Measurements from ENCODE around the gene EFCAB8.

Gene EFCAB8

DNA sequence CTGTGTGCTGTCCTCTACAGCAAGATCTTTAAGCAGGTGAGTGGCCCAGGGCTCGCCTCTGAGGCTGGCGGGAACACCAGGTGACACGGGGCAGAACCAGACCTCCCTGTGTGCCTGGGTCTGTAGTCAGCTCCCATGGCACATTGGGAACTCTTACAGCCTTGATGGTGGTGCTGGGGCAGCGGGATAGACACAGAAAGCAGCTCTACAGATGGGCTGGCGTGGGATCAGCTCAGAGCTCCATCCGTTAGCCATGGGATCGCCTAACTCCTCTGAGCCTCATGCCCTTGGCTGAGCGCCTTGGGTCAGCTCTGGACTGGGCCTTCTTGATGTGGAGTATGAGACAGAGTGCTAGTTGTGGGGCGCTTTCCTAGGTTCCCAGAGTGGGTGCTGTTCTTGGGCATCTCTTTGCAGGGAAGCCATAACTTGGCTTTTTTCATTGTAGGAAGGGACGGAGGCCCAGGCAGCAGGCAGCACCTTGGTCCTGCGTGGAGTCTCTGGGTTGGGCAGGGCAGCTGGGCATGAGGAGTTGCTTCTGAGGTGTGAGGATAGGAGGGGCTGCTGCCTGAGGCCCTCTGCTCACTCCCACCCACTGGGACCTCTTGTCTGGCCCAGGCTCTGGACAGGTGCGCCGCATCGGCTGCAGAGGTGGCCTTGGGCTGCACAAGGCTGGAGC is 51.3 kb downstream of the EFCAB8 start:
- FAIRE-seq (no peak), DNase-seq (ENCODE audit: insufficient read length, low spot score) (no peak)
- TF ChIP-seq, protein P1, sequence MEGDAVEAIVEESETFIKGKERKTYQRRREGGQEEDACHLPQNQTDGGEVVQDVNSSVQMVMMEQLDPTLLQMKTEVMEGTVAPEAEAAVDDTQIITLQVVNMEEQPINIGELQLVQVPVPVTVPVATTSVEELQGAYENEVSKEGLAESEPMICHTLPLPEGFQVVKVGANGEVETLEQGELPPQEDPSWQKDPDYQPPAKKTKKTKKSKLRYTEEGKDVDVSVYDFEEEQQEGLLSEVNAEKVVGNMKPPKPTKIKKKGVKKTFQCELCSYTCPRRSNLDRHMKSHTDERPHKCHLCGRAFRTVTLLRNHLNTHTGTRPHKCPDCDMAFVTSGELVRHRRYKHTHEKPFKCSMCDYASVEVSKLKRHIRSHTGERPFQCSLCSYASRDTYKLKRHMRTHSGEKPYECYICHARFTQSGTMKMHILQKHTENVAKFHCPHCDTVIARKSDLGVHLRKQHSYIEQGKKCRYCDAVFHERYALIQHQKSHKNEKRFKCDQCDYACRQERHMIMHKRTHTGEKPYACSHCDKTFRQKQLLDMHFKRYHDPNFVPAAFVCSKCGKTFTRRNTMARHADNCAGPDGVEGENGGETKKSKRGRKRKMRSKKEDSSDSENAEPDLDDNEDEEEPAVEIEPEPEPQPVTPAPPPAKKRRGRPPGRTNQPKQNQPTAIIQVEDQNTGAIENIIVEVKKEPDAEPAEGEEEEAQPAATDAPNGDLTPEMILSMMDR (IDR thresholded peaks at IDR 0.05; ENCODE audit: insufficient read depth, missing control alignments) = no peak

DNA sequence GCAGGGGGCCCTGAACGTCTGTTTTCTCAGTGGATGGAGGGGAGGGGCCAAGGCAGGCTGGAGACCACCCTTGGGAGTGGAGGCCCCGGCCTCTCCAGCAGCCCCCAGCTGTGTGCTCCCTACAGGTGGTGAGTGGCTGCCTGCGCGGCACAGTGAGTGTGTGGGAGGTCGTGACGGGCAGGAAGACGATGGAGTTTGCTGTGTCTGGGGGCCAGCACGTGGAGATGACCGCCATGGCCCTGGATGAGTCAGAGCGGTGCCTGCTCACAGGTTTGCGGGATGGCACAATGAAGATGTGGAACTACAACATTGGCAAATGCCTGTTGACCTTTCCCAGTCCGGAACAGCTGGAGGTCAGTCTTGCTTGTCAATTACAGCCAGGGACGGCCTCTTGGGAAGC is 52.6 kb downstream of the EFCAB8 start:
- DNase-seq (ENCODE audit: insufficient read length, low spot score) = no peak
- no peak for FAIRE-seq
- TF ChIP-seq, protein P1 (IDR thresholded peaks at IDR 0.05; ENCODE audit: insufficient read depth, missing control alignments) = no peak

DNA sequence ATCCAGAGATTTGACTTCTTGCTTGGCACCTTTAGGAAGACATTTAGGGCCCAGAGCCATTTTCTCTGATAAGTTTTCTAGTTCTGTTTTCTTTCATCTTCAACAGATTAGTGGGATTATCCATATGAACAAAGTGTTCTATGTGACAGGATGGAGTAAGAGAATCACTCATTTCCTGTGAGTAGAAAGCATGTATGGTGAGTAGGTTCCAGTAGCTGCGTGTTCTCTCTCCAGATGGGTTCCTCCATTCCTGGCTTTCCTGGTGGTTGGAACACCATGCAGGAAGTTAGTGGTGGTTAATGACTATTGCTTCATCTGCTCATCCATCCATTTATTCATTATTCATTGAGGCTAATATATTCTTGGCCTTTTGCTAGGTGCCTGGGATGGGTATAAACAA is 54.0 kb downstream of the EFCAB8 start:
- TF ChIP-seq, protein P1 (IDR thresholded peaks at IDR 0.05; ENCODE audit: insufficient read depth, missing control alignments) = no peak
- FAIRE-seq (no peak), DNase-seq (ENCODE audit: insufficient read length, low spot score) (no peak)

DNA sequence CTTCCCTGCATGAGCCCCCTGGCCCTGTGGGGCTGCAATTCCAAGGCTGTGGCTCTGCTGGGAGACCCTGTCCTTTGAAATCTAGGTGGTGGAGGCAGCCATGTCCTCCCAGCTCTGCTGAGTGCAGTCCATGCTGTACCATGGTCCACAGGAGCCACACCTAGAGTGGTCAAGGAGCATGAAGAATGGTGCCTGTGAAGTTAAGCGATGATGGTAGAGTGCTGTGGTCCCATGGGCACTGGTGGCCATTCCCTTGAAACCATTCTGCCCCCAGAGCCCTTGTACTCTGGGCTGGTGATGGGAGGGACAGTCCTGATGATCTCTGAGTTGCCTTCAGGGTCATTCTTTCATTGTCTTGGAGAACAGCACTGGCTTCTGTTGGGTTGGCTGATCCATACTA is 55.3 kb downstream of the EFCAB8 start:
- TF ChIP-seq, protein P1 (IDR thresholded peaks at IDR 0.05; ENCODE audit: insufficient read depth, missing control alignments) = no peak
- no peak for FAIRE-seq

DNA sequence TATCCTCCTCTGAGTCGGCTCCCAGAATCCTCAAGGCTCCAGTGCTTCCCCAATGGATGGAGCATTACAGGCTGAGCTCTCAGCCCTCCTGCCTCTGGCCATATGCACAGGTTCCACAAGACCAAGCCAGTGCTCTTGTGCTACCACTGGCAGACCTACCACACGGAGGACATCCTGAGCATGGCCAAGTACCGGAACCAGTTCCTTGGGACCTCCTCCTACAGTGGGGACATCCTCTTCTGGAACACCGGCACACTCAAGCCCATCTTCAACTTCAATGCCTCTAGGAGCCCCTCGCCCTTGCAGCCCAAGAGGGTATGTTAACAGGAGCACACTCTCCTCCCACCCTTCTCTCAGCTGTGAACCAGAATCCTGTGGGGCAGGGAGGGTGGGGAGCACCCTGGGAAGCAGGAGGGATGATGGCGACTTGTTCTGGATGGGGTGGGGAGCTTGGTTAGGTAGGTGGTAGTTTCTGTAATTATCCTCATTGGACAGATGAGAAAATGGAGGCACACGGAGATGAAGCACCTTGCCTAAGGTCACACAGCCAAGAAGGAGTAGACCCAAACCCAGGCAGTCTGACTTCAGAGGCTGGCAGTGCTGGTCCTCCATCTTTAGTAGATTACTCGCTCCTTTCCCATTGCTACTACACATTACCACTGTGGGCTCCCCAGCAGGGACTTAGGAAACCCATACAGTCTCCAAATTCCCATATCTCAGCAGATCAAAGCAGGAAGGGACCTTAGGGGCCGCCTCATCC is 58.6 kb downstream of the EFCAB8 start:
- no peak for DNase-seq (ENCODE audit: insufficient read length, low spot score)
- no peak for FAIRE-seq
- TF ChIP-seq, protein P1 (IDR thresholded peaks at IDR 0.05; ENCODE audit: insufficient read depth, missing control alignments) = no peak

More for the DNA sequence above, 55.3 kb downstream of the EFCAB8 start:
- DNase-seq (ENCODE audit: insufficient read length, low spot score) = no peak

DNA sequence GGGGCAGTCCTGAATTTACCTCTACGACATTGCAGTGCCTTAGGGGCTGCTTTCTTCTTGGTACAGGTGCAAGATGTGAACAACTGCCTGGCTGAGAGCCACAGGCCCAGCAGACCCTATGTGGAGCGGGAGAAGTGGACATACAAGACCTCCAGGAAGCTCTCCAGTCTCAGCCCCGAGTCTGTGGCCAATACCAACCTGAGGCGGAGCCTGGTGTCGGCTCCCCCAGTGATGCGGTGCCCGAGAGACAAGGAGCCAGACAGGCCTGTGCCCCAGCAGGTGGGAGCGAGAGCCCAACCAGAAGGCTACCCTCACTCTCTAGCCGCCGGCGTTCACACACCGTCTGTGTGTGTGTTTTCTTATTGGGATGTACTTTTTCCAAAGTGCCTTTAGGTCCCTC is 59.6 kb downstream of the EFCAB8 start:
- DNase-seq (ENCODE audit: insufficient read length, low spot score) = no peak
- no peak for FAIRE-seq
- TF ChIP-seq, protein P1 (IDR thresholded peaks at IDR 0.05; ENCODE audit: insufficient read depth, missing control alignments) = no peak

DNA sequence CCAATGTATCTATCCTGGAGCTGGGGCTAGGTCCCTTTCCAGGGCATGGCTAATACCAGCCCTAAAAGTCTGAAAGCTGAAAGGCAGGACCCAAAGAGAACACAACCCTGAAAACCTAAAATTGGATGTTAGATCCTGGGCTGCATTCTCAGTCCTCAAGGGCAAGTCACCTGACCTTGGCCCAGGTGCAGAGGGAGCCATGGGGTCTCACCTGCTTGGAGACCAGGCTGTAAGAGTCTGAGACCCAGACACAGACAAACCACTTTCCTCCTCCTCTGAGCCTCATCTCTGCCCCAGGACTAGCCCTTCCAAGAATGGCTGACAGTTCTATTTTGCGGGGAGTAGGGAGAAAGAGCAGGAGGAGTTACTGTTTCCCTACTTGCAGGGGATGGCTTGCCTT is 60.0 kb downstream of the EFCAB8 start:
- TF ChIP-seq, protein P1 (IDR thresholded peaks at IDR 0.05; ENCODE audit: insufficient read depth, missing control alignments) = no peak
- FAIRE-seq (no peak), DNase-seq (ENCODE audit: insufficient read length, low spot score) (no peak)

Measured in D721Med (cell line).